ENCODE results near the gene E2F2. TPM values are rescaled to one million over a fixed set of nuclear protein-coding genes. Genes with fewer than 3 reads are reported as not detected.

The E2F2 gene
- total and polyA plus RNA-seq, 2 of the 13 experiments (the other 11 are each of a cell fraction or from before 2014, with no cell fraction given) = 0.65 to 6.6 TPM

DNA sequence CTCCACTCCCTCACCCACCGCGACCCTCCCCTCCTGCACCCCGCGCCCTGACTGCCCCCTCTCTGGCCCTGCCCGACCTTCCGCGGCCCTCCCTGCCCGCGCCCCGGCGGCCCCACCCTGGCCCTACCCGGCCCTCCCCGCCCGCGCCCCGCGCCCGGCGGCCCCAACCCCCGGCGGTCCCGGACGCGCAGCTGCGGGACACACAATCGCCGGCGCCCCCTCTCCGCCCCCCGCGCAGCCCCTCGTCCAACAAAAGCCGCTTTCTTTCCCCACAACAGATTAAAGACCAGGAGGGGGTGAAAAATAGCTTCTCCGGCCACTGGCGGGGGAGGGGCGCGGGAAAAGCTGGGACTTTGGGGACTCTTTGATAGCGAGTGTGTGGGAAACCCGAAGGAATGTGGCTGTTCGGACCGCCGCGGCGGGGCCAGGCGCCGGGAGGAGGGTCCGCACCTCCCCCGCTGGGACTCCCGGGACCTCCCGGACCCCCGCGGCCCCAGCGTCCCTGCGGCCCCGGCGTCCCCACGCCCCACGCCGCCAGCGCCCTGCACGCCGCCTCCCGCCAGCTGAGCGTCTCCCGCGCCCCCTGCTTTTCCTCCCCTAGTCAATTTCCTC, 37.1 kb upstream of the E2F2 start:
- no peak for FAIRE-seq
- WGBS (ENCODE audit: low lambda C conversion rate) = 5% methylated on average over 28 of the region's 66 CpGs
- no peaks in the 10 kb centered on the region for H3K9me3 ChIP-seq (ENCODE audit: low read length)
- peaks cover 0 to 5% of the 10 kb centered on the region in 2 experiments; a peak in 1 of 5 replicates for H3K27me3 ChIP-seq (ENCODE audit: control insufficient read depth in 1 of 2, insufficient read depth in 2 of 2, low read length in 2 of 2)
- H3K4me1 ChIP-seq (ENCODE audit: insufficient read depth, low read length) = peaks cover 72% of the 10 kb centered on the region
- peak overlapping the region; percentile 87 for H2AFZ ChIP-seq (ENCODE audit: low read length)
- H3K4me3 ChIP-seq (replicated peaks in 1 of 3; ENCODE audit: insufficient read depth in 1 of 3, low read depth in 2 of 3, low read length in 3 of 3) = peak overlapping the region; percentile 58 to 74 (median 63)
- BruUV-seq (replicated peaks) = no TSS peak
- intact Hi-C loops (cut with micrococcal nuclease; ENCODE audit: unreplicated experiment) (no loop called here), in situ Hi-C loops (cut with HindIII; ENCODE audit: extremely low pct_ligation_motif_present, low pct_unique_long_range_greater_than_20kb) (no loop called here)
- peak overlapping the region; percentile 65; the same call in 1 of the 2 replicates for H3K9ac ChIP-seq (ENCODE audit: insufficient read depth, low read depth, low read length)
- no peak; the same call in 2 of the 3 replicates for ATAC-seq
- DNase-seq (ENCODE audit: low spot score) = no peak
- no peak overlapping the region for H3K27ac ChIP-seq (ENCODE audit: extremely low read length, insufficient read depth, low read length)
- POLR2A ChIA-PET = interaction anchor here (1.8 to 4.2 kb wide), 3 partner anchors 9 to 23 kb away, joined by 6 to 22 read pairs (median 7); partner anchors contain the start of gene ID3
- no peaks in the 10 kb centered on the region for H4K20me1 ChIP-seq (ENCODE audit: insufficient read depth, low read length)
- no peaks in the 10 kb centered on the region for H3K36me3 ChIP-seq (replicated peaks in 1 of 2; ENCODE audit: control insufficient read depth in 1 of 2, insufficient read depth in 2 of 2, low read length in 2 of 2)
- H3K79me2 ChIP-seq (ENCODE audit: insufficient read depth, low read length) = no peaks in the 10 kb centered on the region
- TF ChIP-seq, protein P1, sequence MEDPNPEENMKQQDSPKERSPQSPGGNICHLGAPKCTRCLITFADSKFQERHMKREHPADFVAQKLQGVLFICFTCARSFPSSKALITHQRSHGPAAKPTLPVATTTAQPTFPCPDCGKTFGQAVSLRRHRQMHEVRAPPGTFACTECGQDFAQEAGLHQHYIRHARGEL (CRISPR knock-in tag; IDR thresholded peaks at IDR 0.05) = no peak
- TF ChIP-seq HNRNPLL (IDR thresholded peaks at IDR 0.05; ENCODE audit: low read depth, low read length, poor library complexity, severe bottlenecking) (peak; percentile 53), ZBTB7A (CRISPR knock-in tag; IDR thresholded peaks at IDR 0.05) (peak; percentile 31; the same call in 1 of the 2 replicates), EED (CRISPR knock-in tag; IDR thresholded peaks at IDR 0.05) (0 out of 2 replicates have a peak, but pooled peaks have one; percentile 14)
- peak overlapping the region; percentile 94 for H3K4me2 ChIP-seq (ENCODE audit: low read depth, low read length)
- CTCF ChIA-PET (ENCODE audit: low intra/inter-chr PET ratio, low total read pairs) = no interaction called here

DNA sequence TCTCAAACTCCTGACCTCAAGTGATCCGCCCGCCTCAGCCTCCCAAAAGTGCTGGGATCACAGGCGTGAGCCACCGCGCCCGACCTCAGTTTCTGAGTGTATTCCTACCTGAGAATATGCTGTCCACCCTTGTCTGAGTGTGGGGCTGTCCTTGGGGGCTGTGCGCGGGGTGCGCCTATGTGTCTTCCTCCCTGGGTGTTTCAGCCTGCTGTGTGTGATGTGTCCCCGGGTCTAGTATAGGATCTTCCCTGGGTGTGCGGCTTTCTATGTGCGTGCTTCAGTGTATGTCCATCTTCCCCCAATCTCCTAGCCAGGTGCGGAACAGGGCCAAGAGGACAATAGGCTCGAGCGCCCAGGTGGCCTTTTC, 36.6 kb upstream of the E2F2 start:
- Histone ChIP-seq H3K4me3 (replicated peaks in 1 of 3; ENCODE audit: insufficient read depth in 1 of 3, low read depth in 2 of 3, low read length in 3 of 3) (peak overlapping the region in 2 of 3 experiments; percentile 63 to 74; a peak in 3 of 6 replicates), H2AFZ (ENCODE audit: low read length) (no peak overlapping the region), H3K27ac (ENCODE audit: extremely low read length, insufficient read depth, low read length) (no peak overlapping the region), H3K4me1 (ENCODE audit: insufficient read depth, low read length) (peaks cover 77% of the 10 kb centered on the region), H3K9ac (ENCODE audit: insufficient read depth, low read depth, low read length) (peak overlapping the region; percentile 32; the same call in 1 of the 2 replicates), H4K20me1 (ENCODE audit: insufficient read depth, low read length) (no peaks in the 10 kb centered on the region), H3K27me3 (ENCODE audit: control insufficient read depth in 1 of 2, insufficient read depth in 2 of 2, low read length in 2 of 2) (no peaks in the 10 kb centered on the region; a peak in 1 of 5 replicates), H3K79me2 (ENCODE audit: insufficient read depth, low read length) (no peaks in the 10 kb centered on the region), H3K36me3 (replicated peaks in 1 of 2; ENCODE audit: control insufficient read depth in 1 of 2, insufficient read depth in 2 of 2, low read length in 2 of 2) (no peaks in the 10 kb centered on the region), H3K9me3 (ENCODE audit: low read length) (no peaks in the 10 kb centered on the region), H3K4me2 (ENCODE audit: low read depth, low read length) (peak overlapping the region; percentile 65)
- in situ Hi-C loops (cut with HindIII; ENCODE audit: extremely low pct_ligation_motif_present, low pct_unique_long_range_greater_than_20kb) (no loop called here), intact Hi-C loops (cut with micrococcal nuclease; ENCODE audit: unreplicated experiment) (no loop called here)
- no peak; the same call in 2 of the 3 replicates for ATAC-seq
- ChIA-PET POLR2A (interaction anchor here (1.8 to 4.2 kb wide), 3 partner anchors 9 to 24 kb away, joined by 6 to 22 read pairs (median 7); partner anchors contain the start of gene ID3), CTCF (ENCODE audit: low intra/inter-chr PET ratio, low total read pairs) (no interaction called here)
- FAIRE-seq = no peak
- WGBS (ENCODE audit: low lambda C conversion rate) = 79% methylated on average over 14 of the region's 15 CpGs
- no peak for DNase-seq (ENCODE audit: low spot score)
- no TSS peak for BruUV-seq (replicated peaks)
- TF ChIP-seq CHD4 (IDR thresholded peaks at IDR 0.05; ENCODE audit: borderline replicate concordance, low read length) = 0 out of 2 replicates have a peak, but pooled peaks have one; percentile 4
- TF ChIP-seq, protein P2, sequence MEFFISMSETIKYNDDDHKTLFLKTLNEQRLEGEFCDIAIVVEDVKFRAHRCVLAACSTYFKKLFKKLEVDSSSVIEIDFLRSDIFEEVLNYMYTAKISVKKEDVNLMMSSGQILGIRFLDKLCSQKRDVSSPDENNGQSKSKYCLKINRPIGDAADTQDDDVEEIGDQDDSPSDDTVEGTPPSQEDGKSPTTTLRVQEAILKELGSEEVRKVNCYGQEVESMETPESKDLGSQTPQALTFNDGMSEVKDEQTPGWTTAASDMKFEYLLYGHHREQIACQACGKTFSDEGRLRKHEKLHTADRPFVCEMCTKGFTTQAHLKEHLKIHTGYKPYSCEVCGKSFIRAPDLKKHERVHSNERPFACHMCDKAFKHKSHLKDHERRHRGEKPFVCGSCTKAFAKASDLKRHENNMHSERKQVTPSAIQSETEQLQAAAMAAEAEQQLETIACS (CRISPR knock-in tag; IDR thresholded peaks at IDR 0.05) = no peak
- TF ChIP-seq, protein P3, sequence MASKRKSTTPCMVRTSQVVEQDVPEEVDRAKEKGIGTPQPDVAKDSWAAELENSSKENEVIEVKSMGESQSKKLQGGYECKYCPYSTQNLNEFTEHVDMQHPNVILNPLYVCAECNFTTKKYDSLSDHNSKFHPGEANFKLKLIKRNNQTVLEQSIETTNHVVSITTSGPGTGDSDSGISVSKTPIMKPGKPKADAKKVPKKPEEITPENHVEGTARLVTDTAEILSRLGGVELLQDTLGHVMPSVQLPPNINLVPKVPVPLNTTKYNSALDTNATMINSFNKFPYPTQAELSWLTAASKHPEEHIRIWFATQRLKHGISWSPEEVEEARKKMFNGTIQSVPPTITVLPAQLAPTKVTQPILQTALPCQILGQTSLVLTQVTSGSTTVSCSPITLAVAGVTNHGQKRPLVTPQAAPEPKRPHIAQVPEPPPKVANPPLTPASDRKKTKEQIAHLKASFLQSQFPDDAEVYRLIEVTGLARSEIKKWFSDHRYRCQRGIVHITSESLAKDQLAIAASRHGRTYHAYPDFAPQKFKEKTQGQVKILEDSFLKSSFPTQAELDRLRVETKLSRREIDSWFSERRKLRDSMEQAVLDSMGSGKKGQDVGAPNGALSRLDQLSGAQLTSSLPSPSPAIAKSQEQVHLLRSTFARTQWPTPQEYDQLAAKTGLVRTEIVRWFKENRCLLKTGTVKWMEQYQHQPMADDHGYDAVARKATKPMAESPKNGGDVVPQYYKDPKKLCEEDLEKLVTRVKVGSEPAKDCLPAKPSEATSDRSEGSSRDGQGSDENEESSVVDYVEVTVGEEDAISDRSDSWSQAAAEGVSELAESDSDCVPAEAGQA (IDR thresholded peaks at IDR 0.05; ENCODE audit: low read depth) = 0 out of 2 replicates have a peak, but pooled peaks have one; percentile 31
- TF ChIP-seq, protein P3 (CRISPR knock-in tag; IDR thresholded peaks at IDR 0.05; ENCODE audit: borderline replicate concordance) = no peak
- 0 out of 2 replicates have a peak, but pooled peaks have one; percentile 77 for TF ChIP-seq ZBTB38 (CRISPR knock-in tag; IDR thresholded peaks at IDR 0.05)

Measured in HepG2 (cell line).